Peyer's patch (tissue), 4 donors: ENCODE measurements around the gene PCDHB16. TPM values are rescaled to one million over a fixed set of nuclear protein-coding genes. Genes with fewer than 3 reads are reported as not detected.
A peak's percentile ranks its signal among the peaks of the same experiment; 100 is the strongest.
"Not testable (repeated sequence)": the region's sequence is repeated elsewhere in the genome, so short reads cannot be mapped to it uniquely, and the experiment has no call there.

ENCODE experiments used
- DNase-seq, 3 donors: peaks; one replicate each; pipeline ENCODE4 v3.0.0-alpha.2; 2017 to 2019
- H3K27ac ChIP-seq, 4 donors: fragments of 200-600 bp; sonication (generic); one replicate each; pipeline ENCODE4 v1.5.1; 2016 to 2019
- H3K27me3 ChIP-seq, 2 donors: fragments of 200-600 bp; sonication (generic); one replicate each; pipeline ENCODE4 v1.5.1; 2019
- H3K36me3 ChIP-seq, 3 donors: fragments of 200-600 bp; sonication (generic); one replicate each; pipeline ENCODE4 v1.5.1; 2016 to 2019
- H3K4me1 ChIP-seq, 4 donors: fragments of 200-600 bp; sonication (generic); one replicate each; pipeline ENCODE4 v1.5.1; 2016 to 2019
- H3K4me3 ChIP-seq, 4 donors: fragments of 200-600 bp; sonication (generic); 1 replicate in 3 of 4; 2 replicates in 1 of 4; pipeline ENCODE4 v1.5.1; 2016 to 2019; ENCODE audit warnings: mild to moderate bottlenecking in 1 of 4
- H3K9me3 ChIP-seq, 4 donors: fragments of 200-600 bp; sonication (generic); one replicate each; pipeline ENCODE4 v1.5.1; 2016 to 2019; ENCODE audit warnings: mild to moderate bottlenecking in 1 of 4
- CTCF ChIP-seq, 6 experiments: fragments of 450-650 bp in 4 of 6; fragments of 200-600 bp in 2 of 6; sonication (generic) in 1 of 6; IDR thresholded peaks; one replicate each; pipeline ENCODE4 v1.5.1; 2017 to 2019; ENCODE audit warnings: antibody characterized with exemption in 6 of 6, mild to moderate bottlenecking in 3 of 6, moderate library complexity in 1 of 6
- POLR2A ChIP-seq, 2 donors: fragments of 450-650 bp; IDR thresholded peaks; one replicate each; pipeline ENCODE4 v1.5.1; 2017; ENCODE audit warnings: antibody characterized with exemption in 2 of 2, mild to moderate bottlenecking in 2 of 2, moderate library complexity in 2 of 2
- total RNA-seq, 4 donors: library from RNA; depleted of rRNA; stranded (reverse); fragments of >200 nt; gene quantifications; one replicate each; pipeline ENCODE4 v1.1.0, GENCODE V29; 2016

PCDHB16 gene
- total RNA-seq, 4 donors from 2014 or later: 0.35 to 5.8 (median 0.40) TPM; not detected in 1

- Histone ChIP-seq H3K27ac (no peak within 1 kb of the TSS), H3K27me3 (no peaks in the 10 kb centered on the region), H3K4me1 (no peaks in the 10 kb centered on the region), H3K4me3 (no peak within 1 kb of the TSS), H3K36me3 (no peaks in the 10 kb centered on the region), H3K9me3 (peaks cover 0 to 44% (median 0%) of the 10 kb centered on the region in 4 donors)
- TF ChIP-seq CTCF (IDR thresholded peaks at IDR 0.05): peak in 1 of 6 experiments; percentile 10
- TF ChIP-seq POLR2A (IDR thresholded peaks at IDR 0.05): no peak
- DNase-seq: no peak
These were observed 17.4 kb downstream of the PCDHB16 start, which contains the start of gene PCDHB11 for GRCh38 chr5:141199359-141200235. TSS of gene PCDHB11 (plus strand) at chr5:141199627. CDS start at chr5:141199775, 148 bp downstream.

GRCh38 chr5:141201126-141201525 lies 18.9 kb downstream of the PCDHB16 start:
- not testable (repeated sequence) for H3K27me3 ChIP-seq, H3K4me3 ChIP-seq, H3K4me1 ChIP-seq, H3K36me3 ChIP-seq, DNase-seq, H3K27ac ChIP-seq
- H3K9me3 ChIP-seq: peaks cover 0 to 44% (median 0%) of the 10 kb centered on the region in 4 donors

GRCh38 chr5:141201646-141202045 lies 19.5 kb downstream of the PCDHB16 start:
- not testable (repeated sequence) for H3K27me3 ChIP-seq, DNase-seq, H3K27ac ChIP-seq, H3K4me1 ChIP-seq, H3K4me3 ChIP-seq, H3K36me3 ChIP-seq
- peaks cover 0 to 40% (median 0%) of the 10 kb centered on the region in 4 donors for H3K9me3 ChIP-seq

GRCh38 chr5:141208478-141208877 lies 26.3 kb downstream of the PCDHB16 start, which contains the start of gene PCDHB12:
TSS of gene PCDHB12 (plus strand) at chr5:141208719. CDS start at chr5:141208908, 189 bp downstream.
- no peaks in the 10 kb centered on the region for H3K36me3 ChIP-seq
- TF ChIP-seq CTCF (IDR thresholded peaks at IDR 0.05): no peak
- TF ChIP-seq POLR2A (IDR thresholded peaks at IDR 0.05): no peak
- H3K9me3 ChIP-seq: peaks cover 0 to 16% (median 0%) of the 10 kb centered on the region in 4 donors

GRCh38 chr5:141210281-141210680 lies 28.1 kb downstream of the PCDHB16 start:
- not testable (repeated sequence) for H3K4me1 ChIP-seq, H3K4me3 ChIP-seq, H3K27ac ChIP-seq, H3K36me3 ChIP-seq, DNase-seq, H3K27me3 ChIP-seq
- H3K9me3 ChIP-seq: peaks cover 0 to 20% (median 0%) of the 10 kb centered on the region in 4 donors

More at GRCh38 chr5:141208478-141208877, 26.3 kb downstream of the PCDHB16 start, which contains the start of gene PCDHB12:
- no peak for DNase-seq
- Histone ChIP-seq H3K4me3 (no peak within 1 kb of the TSS), H3K27me3 (no peaks in the 10 kb centered on the region), H3K4me1 (no peaks in the 10 kb centered on the region), H3K27ac (no peak within 1 kb of the TSS)

GRCh38 chr5:141210849-141211248 lies 28.7 kb downstream of the PCDHB16 start:
- H3K4me3 ChIP-seq, H3K27ac ChIP-seq, H3K4me1 ChIP-seq, H3K27me3 ChIP-seq, DNase-seq, H3K36me3 ChIP-seq: not testable (repeated sequence)
- peaks cover 0 to 22% (median 0%) of the 10 kb centered on the region in 4 donors for H3K9me3 ChIP-seq

- not testable (repeated sequence) for H3K4me3 ChIP-seq, H3K4me1 ChIP-seq, DNase-seq, H3K36me3 ChIP-seq, H3K27me3 ChIP-seq, H3K27ac ChIP-seq
- TF ChIP-seq CTCF (IDR thresholded peaks at IDR 0.05): peak in 3 of 6 experiments; percentile 9 to 25 (median 22)
- H3K9me3 ChIP-seq: peaks cover 0 to 27% (median 0%) of the 10 kb centered on the region in 4 donors
These were observed 31.6 kb downstream of the PCDHB16 start, which contains the start of gene PCDHB13 for GRCh38 chr5:141213656-141214339. TSS of gene PCDHB13 (plus strand) at chr5:141213919. CDS start at chr5:141214124, 205 bp downstream.

GRCh38 chr5:141214583-141214982 lies 32.4 kb downstream of the PCDHB16 start:
- H3K27ac ChIP-seq: not testable (repeated sequence)
- H3K9me3 ChIP-seq: peaks cover 0 to 27% (median 0%) of the 10 kb centered on the region in 4 donors

GRCh38 chr5:141215504-141215903 lies 33.3 kb downstream of the PCDHB16 start:
- not testable (repeated sequence) for H3K4me3 ChIP-seq, DNase-seq, H3K36me3 ChIP-seq, H3K27me3 ChIP-seq, H3K27ac ChIP-seq, H3K4me1 ChIP-seq
- peaks cover 0 to 22% (median 0%) of the 10 kb centered on the region in 4 donors for H3K9me3 ChIP-seq

More at GRCh38 chr5:141214583-141214982, 32.4 kb downstream of the PCDHB16 start:
- H3K4me1 ChIP-seq, H3K4me3 ChIP-seq, H3K36me3 ChIP-seq, H3K27me3 ChIP-seq, DNase-seq: not testable (repeated sequence)

GRCh38 chr5:141216035-141216434 lies 33.8 kb downstream of the PCDHB16 start:
- not testable (repeated sequence) for H3K4me1 ChIP-seq, H3K4me3 ChIP-seq, H3K27me3 ChIP-seq, DNase-seq, H3K27ac ChIP-seq, H3K36me3 ChIP-seq
- peaks cover 0 to 22% (median 0%) of the 10 kb centered on the region in 4 donors for H3K9me3 ChIP-seq
